ENCODE results near the gene GJA4.

DNA sequence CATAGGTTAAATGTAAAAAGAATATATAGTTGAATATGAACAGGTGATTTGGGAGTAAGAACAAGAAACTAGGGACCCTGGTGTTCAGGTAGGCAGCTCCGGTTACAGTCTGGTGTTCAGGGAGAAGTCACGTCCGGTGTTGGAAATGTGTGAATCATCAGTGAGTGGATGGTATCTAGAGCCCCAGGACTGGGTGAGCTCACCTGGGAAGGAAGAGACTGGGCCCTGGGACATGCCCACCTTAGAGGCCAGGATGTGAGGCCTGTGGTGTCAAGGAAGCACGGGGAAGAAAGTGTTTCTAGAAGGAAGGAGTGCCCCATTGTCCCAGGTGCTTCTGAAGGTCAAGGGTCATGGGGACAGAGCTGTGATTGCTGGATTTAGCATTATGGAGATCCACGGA, 13.3 kb upstream of the GJA4 start:
- TF ChIP-seq POLR2AphosphoS5 (IDR thresholded peaks at IDR 0.05) (no peak), POLR2A (IDR thresholded peaks at IDR 0.05) (no peak)
- TF ChIP-seq, protein P1, sequence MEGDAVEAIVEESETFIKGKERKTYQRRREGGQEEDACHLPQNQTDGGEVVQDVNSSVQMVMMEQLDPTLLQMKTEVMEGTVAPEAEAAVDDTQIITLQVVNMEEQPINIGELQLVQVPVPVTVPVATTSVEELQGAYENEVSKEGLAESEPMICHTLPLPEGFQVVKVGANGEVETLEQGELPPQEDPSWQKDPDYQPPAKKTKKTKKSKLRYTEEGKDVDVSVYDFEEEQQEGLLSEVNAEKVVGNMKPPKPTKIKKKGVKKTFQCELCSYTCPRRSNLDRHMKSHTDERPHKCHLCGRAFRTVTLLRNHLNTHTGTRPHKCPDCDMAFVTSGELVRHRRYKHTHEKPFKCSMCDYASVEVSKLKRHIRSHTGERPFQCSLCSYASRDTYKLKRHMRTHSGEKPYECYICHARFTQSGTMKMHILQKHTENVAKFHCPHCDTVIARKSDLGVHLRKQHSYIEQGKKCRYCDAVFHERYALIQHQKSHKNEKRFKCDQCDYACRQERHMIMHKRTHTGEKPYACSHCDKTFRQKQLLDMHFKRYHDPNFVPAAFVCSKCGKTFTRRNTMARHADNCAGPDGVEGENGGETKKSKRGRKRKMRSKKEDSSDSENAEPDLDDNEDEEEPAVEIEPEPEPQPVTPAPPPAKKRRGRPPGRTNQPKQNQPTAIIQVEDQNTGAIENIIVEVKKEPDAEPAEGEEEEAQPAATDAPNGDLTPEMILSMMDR (IDR thresholded peaks at IDR 0.05): no peak

Data from sigmoid colon (tissue), 4 donors.